Measurements from ENCODE around the gene HSPG2. TPM values are rescaled to one million over a fixed set of nuclear protein-coding genes. Genes with fewer than 3 reads are reported as not detected.

HSPG2 gene
- total and polyA plus RNA-seq, 10 of the 15 experiments (the other 5 are each of a cell fraction or from before 2014, with no cell fraction given) = 0.30 to 3.4 (median 0.73) TPM; not detected in 2

- 0% methylated on average over 3 of the region's 3 CpGs for WGBS (ENCODE audit: insufficient coverage, insufficient replicate concordance, low lambda C conversion rate, missing lambda C conversion rate)
- ChIA-PET SMC1A (ENCODE audit: uncharacterized antibody, unreplicated experiment) (interaction anchor here (0.9 to 7.5 kb wide), 4 partner anchors 8 to 55 kb away, joined by 3 to 100 read pairs (median 4); no protein-coding TSS in a partner anchor), RAD21 (ENCODE audit: unreplicated experiment) (no interaction called here), CTCF (interaction anchor here (0.6 to 4.2 kb wide), 3 partner anchors 10 to 170 kb away, joined by 3 to 29 read pairs (median 5); no protein-coding TSS in a partner anchor), POLR2A (interaction anchor here (7.8 kb wide), 1 partner anchor 10 kb away, joined by 102 read pairs; no protein-coding TSS in a partner anchor)
- DNase-seq (ENCODE audit: low read depth, low spot score) = no peak
- Histone ChIP-seq H2AFZ (ENCODE audit: control insufficient read depth, low read depth, low read length) (no peak overlapping the region), H3K9ac (ENCODE audit: control insufficient read depth, insufficient read depth, low read length) (no peak overlapping the region; the same call in 1 of the 2 replicates), H3K27ac (ENCODE audit: control insufficient read depth, insufficient read depth) (peak overlapping the region; percentile 50), H3K79me2 (ENCODE audit: control insufficient read depth, insufficient read depth, low read length) (peaks cover 94% of the 10 kb centered on the region), H3K36me3 (ENCODE audit: control insufficient read depth in 2 of 2, insufficient read depth in 2 of 2, low read length in 1 of 2) (peaks cover 0 to 12% of the 10 kb centered on the region in 2 experiments; a peak in 3 of 4 replicates), H4K20me1 (ENCODE audit: control insufficient read depth, insufficient read depth) (no peaks in the 10 kb centered on the region), H3K4me1 (ENCODE audit: control insufficient read depth, insufficient read depth, low read length) (peaks cover 20% of the 10 kb centered on the region), H3K4me2 (ENCODE audit: control insufficient read depth, insufficient read depth) (peak overlapping the region; percentile 54), H3K9me3 (replicated peaks; ENCODE audit: control insufficient read depth, insufficient read depth, low read length) (peaks cover 2% of the 10 kb centered on the region; the same call in 2 of the 3 replicates), H3K27me3 (replicated peaks in 1 of 2; ENCODE audit: control insufficient read depth in 2 of 2, insufficient read depth in 2 of 2, low read length in 1 of 2) (no peaks in the 10 kb centered on the region), H3K4me3 (no peak overlapping the region)
- peak; percentile 73 for ATAC-seq
- in situ Hi-C loops (cut with MboI) (no loop called here), intact Hi-C loops (cut with micrococcal nuclease; ENCODE audit: unreplicated experiment) (no loop called here)
- FAIRE-seq = no peak
- no peak for TF ChIP-seq TBL1XR1 (IDR thresholded peaks at IDR 0.05; ENCODE audit: low read depth, low read length)
- TF ChIP-seq ESRRA (IDR thresholded peaks at IDR 0.05; ENCODE audit: low read length) = no peak
- TF ChIP-seq CHD4 (IDR thresholded peaks at IDR 0.05) = no peak
- no peak for TF ChIP-seq EGR1 (IDR thresholded peaks at IDR 0.05; ENCODE audit: borderline replicate concordance in 1 of 2, low read depth in 2 of 2, low read length in 2 of 2)
- no peak for TF ChIP-seq SRF (IDR thresholded peaks at IDR 0.05; ENCODE audit: low read depth in 2 of 2, low read length in 2 of 2)
- TF ChIP-seq STAT3 (IDR thresholded peaks at IDR 0.05; ENCODE audit: low read depth, low read length) = no peak
- TF ChIP-seq FOXK2 (IDR thresholded peaks at IDR 0.05) = no peak
- no peak for TF ChIP-seq USF2 (IDR thresholded peaks at IDR 0.05; ENCODE audit: borderline replicate concordance, low read depth, low read length)
- TF ChIP-seq MTA3 (IDR thresholded peaks at IDR 0.05; ENCODE audit: borderline replicate concordance, low read length) = no peak
- no peak for TF ChIP-seq HSF1 (IDR thresholded peaks at IDR 0.05; ENCODE audit: low read depth, low read length)
- peak; percentile 49 to 62; a peak in 2 of 4 replicates for TF ChIP-seq BHLHE40 (IDR thresholded peaks at IDR 0.05; ENCODE audit: borderline replicate concordance in 1 of 2, low read depth in 2 of 2, low read length in 1 of 2)
- no peak for TF ChIP-seq FOXM1 (IDR thresholded peaks at IDR 0.05; ENCODE audit: low read depth, low read length)
- peak; percentile 40; the same call in 1 of the 2 replicates for TF ChIP-seq RUNX3 (IDR thresholded peaks at IDR 0.05; ENCODE audit: low read length)
- no peak for TF ChIP-seq ZBTB4 (CRISPR knock-in tag; IDR thresholded peaks at IDR 0.05)
- TF ChIP-seq IKZF1 (conservative IDR thresholded peaks at IDR 0.05) = 0 out of 2 replicates have a peak, but pooled peaks have one; percentile 20
- no peak for TF ChIP-seq ZZZ3 (IDR thresholded peaks at IDR 0.05; ENCODE audit: control insufficient read depth, insufficient read length, low read depth)
- BruUV-seq (replicated peaks) = no TSS peak
Observed at GRCh38 chr1:21773585-21773984, 163.5 kb downstream of the HSPG2 start.

Data from GM12878 (cell line).